Measurements from ENCODE around the gene PTPN20. TPM values are rescaled to one million over a fixed set of nuclear protein-coding genes. Genes with fewer than 3 reads are reported as not detected.

PTPN20 gene
- total RNA-seq, 6 experiments from 2014 or later: 0.44 to 1.3 (median 0.81) TPM; not detected in 2

DNA sequence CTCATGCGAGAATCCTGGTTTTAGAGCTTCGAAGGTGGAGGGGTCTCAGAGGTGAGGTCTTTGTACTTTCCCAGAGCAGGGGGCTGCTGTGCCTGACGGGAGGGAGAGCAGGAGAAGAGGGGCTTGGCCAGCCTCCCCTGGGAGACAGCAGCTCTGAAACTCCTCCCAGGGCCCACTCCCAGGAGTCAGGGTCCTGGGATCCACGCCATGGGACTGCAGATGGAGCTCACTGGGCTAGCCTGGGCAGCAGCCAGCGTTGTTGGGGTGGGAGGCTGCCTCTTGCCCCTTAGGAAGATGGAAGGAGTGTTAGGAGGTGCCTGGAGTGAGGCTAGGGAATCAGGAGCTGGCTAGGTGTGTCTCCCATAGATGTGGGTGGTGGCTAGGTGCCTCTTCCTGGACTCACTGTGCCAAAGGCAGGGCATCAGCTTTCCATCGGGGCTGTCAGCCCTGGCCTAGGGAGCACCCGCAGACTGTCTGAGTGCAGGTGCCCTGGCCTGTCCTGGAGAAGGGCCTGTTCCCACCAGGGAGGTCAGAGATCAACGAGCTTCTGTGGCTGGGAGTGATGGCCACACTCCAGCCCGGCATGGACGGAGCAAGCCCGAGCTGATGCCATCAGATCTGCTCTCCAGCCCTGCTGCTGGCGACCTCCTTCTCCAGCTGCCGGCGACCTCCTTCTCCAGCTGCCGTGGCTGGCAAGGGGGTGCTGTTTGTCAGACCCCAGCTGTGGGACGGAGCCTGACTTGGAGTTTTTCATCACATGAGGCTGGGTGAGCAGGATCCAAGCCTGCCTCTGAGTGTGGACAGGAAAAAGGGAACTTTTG lies 111.3 kb downstream of the PTPN20 start:
- intact Hi-C loops (cut with DNase I): no loop called here
- Histone ChIP-seq H3K27ac (no peak overlapping the region), H3K9me3 (no peaks in the 10 kb centered on the region), H3K4me3 (no peak overlapping the region), H3K4me1 (no peaks in the 10 kb centered on the region), H3K36me3 (no peaks in the 10 kb centered on the region), H3K27me3 (no peaks in the 10 kb centered on the region)
- no peak for ATAC-seq
- peak in 2 of 3 donors; percentile 10 to 51 for DNase-seq
- TF ChIP-seq POLR2A (IDR thresholded peaks at IDR 0.05): no peak
- TF ChIP-seq, protein P1, sequence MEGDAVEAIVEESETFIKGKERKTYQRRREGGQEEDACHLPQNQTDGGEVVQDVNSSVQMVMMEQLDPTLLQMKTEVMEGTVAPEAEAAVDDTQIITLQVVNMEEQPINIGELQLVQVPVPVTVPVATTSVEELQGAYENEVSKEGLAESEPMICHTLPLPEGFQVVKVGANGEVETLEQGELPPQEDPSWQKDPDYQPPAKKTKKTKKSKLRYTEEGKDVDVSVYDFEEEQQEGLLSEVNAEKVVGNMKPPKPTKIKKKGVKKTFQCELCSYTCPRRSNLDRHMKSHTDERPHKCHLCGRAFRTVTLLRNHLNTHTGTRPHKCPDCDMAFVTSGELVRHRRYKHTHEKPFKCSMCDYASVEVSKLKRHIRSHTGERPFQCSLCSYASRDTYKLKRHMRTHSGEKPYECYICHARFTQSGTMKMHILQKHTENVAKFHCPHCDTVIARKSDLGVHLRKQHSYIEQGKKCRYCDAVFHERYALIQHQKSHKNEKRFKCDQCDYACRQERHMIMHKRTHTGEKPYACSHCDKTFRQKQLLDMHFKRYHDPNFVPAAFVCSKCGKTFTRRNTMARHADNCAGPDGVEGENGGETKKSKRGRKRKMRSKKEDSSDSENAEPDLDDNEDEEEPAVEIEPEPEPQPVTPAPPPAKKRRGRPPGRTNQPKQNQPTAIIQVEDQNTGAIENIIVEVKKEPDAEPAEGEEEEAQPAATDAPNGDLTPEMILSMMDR (IDR thresholded peaks at IDR 0.05): no peak
- 60% methylated on average over 2 of the region's 16 CpGs for WGBS (ENCODE audit: insufficient coverage, low coverage, low lambda C conversion rate, missing lambda C conversion rate)

DNA sequence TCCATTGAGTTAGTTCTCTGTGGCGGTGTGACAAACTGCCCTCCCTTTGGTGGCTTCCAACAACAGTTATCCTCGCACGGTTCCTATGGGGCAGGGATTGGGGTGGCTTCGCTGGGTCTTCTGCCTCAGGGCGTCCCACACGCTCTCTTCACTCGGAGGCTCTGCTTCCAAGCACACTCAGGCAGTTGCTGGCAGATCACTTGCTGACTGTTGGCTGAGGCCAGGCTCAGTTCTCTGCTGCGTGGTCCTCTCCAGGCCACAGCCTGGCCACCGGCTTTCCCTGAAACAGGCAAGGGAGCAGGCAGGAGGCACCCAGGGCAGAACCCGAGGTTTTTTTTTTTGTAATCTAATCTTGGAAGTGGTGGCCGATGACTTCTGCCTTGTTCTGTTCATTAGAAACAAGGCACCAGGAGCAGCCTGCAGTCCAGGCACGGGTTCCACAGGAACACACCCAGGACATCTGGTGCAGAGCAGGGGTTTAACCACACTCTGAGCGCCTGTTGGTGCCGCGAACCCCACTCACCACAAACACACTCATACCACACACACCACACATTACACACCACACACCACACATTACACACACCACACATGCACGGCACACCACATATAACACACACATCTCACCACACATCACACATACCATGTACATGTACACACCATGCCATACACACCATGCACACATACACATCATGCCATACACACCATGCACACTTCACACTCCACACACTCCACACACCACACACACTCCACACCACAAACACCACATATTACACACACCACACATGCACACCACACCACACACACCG lies 112.2 kb downstream of the PTPN20 start:
- H3K9me3 ChIP-seq: no peaks in the 10 kb centered on the region
- no peak overlapping the region for H3K27ac ChIP-seq
- intact Hi-C loops (cut with DNase I): no loop called here
- ATAC-seq: no peak
- WGBS (ENCODE audit: insufficient coverage, low coverage, low lambda C conversion rate, missing lambda C conversion rate): 73% methylated on average over 7 of the region's 17 CpGs
- no peaks in the 10 kb centered on the region for H3K4me1 ChIP-seq
- no peak overlapping the region for H3K4me3 ChIP-seq
- no peaks in the 10 kb centered on the region for H3K36me3 ChIP-seq
- H3K27me3 ChIP-seq: no peaks in the 10 kb centered on the region
- TF ChIP-seq POLR2A (IDR thresholded peaks at IDR 0.05): no peak
- TF ChIP-seq, protein P1 (IDR thresholded peaks at IDR 0.05): no peak
- DNase-seq: peak in 2 of 3 donors; percentile 7 to 30

DNA sequence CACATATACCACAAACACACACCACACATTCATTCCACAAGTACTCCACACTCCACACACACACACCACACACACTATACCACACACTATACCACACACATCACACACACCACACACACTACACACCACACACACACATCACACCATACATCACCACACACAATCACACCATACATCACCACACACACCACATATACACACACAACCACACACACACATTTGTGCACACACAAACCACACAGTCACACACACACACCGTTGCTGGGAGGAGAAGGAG lies 112.8 kb downstream of the PTPN20 start:
- Histone ChIP-seq H3K9me3 (no peaks in the 10 kb centered on the region), H3K4me1 (no peaks in the 10 kb centered on the region), H3K4me3 (no peak overlapping the region), H3K27ac (no peak overlapping the region), H3K27me3 (no peaks in the 10 kb centered on the region), H3K36me3 (no peaks in the 10 kb centered on the region)
- ATAC-seq (no peak), DNase-seq (peak in 1 of 3 donors; percentile 12)
- 60% methylated on average over 1 of the region's 1 CpG for WGBS (ENCODE audit: insufficient coverage, low coverage, low lambda C conversion rate, missing lambda C conversion rate)
- intact Hi-C loops (cut with DNase I): no loop called here
- TF ChIP-seq, protein P1 (IDR thresholded peaks at IDR 0.05): no peak
- TF ChIP-seq POLR2A (IDR thresholded peaks at IDR 0.05): no peak

DNA sequence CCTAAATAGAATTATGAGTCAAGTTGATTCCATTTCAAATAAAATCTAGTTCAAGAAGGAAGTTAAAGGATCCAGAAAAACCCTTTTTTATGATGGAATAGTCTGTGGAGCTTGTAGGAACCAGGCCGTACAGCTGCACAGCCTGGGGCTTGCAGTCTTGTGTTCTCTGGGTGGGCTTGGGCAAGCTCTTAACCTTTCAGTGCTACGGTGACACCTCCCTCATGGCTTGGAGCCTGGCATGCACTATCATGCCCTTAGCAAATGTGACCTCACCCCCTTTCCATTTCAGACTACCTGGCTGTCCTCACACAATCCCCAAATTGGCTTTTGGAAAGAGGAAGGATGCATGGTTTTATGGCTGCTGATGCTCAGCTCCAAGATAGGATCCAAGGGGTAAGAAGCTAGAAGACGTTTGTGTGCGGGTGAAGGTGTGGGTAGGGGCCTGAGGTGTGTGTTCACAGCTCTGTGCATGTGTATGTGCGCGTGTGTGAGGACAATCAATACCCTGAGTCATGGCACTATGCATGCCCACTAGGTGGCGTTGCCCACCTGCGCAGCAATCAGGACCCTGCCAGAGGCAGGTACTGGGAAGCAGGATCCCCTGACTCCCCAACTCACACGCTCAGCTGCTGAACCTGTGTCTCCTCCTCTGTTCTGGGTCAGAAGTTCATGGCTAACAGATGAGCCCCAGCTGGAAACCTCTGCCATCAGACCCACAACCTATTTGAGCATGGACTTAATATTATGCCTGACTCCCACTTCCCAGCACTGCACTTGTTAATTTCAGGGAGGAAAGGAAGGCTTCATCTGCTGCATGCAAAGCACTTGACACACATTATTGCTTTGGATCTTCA lies 113.4 kb downstream of the PTPN20 start:
- no peaks in the 10 kb centered on the region for H3K9me3 ChIP-seq
- no peak overlapping the region for H3K27ac ChIP-seq
- no peaks in the 10 kb centered on the region for H3K27me3 ChIP-seq
- no peak for TF ChIP-seq POLR2A (IDR thresholded peaks at IDR 0.05)
- TF ChIP-seq, protein P1 (IDR thresholded peaks at IDR 0.05): peak; percentile 73 to 88 (median 87)
- no peaks in the 10 kb centered on the region for H3K36me3 ChIP-seq
- no peak overlapping the region for H3K4me3 ChIP-seq
- no peaks in the 10 kb centered on the region for H3K4me1 ChIP-seq
- DNase-seq (peak; percentile 68 to 72 (median 69)), ATAC-seq (peak; percentile 83 to 93 (median 88))
- WGBS (ENCODE audit: insufficient coverage, low coverage, low lambda C conversion rate, missing lambda C conversion rate): 15% methylated on average over 9 of the region's 9 CpGs
- intact Hi-C loops (cut with DNase I): loop anchor here in 1 of 2 donors (5.0 kb wide), 1 partner anchor 288 kb away; no protein-coding TSS in a partner anchor

Measured in right lobe of liver (tissue), 6 donors.